ENCODE measurements around the gene TMEM271. TPM values are rescaled to one million over a fixed set of nuclear protein-coding genes. Genes with fewer than 3 reads are reported as not detected.
"Not testable (repeated sequence)": the region's sequence is repeated elsewhere in the genome, so short reads cannot be mapped to it uniquely, and the experiment has no call there.

TMEM271 gene
- total RNA-seq, 4 donors from 2014 or later: not detected

DNA sequence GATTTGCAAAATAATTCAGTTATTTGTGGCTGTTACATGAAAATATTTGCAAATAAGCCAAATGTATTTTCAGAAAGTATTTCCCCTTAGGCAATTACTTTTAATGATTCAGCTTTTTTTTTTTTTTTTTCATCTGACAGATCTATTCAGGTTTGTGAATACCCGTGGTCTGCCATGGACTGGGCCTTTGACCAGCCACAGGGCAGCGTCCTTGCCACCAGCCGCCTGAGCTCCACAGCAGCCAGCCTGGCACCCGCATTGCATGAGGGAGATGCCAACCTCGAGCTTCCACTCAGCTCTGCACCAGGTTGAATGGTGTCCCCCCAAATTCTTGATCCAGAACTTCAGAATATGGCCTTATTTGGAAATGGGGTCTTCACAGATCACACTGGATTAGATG, 14.7 kb downstream of the TMEM271 start:
- Histone ChIP-seq H3K27ac (no peak overlapping the region), H3K36me3 (no peaks in the 10 kb centered on the region), H3K27me3 (no peaks in the 10 kb centered on the region), H3K9me3 (no peaks in the 10 kb centered on the region), H3K4me3 (no peak overlapping the region), H3K4me1 (no peaks in the 10 kb centered on the region)
- in situ Hi-C loops (cut with MboI; ENCODE audit: low pct_ligation_motif_present in 1 of 4, low pct_unique_long_range_greater_than_20kb in 1 of 4, low sequenced_read_pairs in 3 of 4): no loop called here
- intact Hi-C loops (cut with DNase I; ENCODE audit: low total_unique reads): no loop called here
- 82% methylated on average over 5 of the region's 5 CpGs; no CpG with 5 or more reads in 1 of the 2 donors for WGBS, 2 donors (ENCODE audit: low coverage in 1 of 2)
- no peak for DNase-seq
- TF ChIP-seq EP300 (IDR thresholded peaks at IDR 0.05; ENCODE audit: low read depth): no peak
- TF ChIP-seq, protein P1, sequence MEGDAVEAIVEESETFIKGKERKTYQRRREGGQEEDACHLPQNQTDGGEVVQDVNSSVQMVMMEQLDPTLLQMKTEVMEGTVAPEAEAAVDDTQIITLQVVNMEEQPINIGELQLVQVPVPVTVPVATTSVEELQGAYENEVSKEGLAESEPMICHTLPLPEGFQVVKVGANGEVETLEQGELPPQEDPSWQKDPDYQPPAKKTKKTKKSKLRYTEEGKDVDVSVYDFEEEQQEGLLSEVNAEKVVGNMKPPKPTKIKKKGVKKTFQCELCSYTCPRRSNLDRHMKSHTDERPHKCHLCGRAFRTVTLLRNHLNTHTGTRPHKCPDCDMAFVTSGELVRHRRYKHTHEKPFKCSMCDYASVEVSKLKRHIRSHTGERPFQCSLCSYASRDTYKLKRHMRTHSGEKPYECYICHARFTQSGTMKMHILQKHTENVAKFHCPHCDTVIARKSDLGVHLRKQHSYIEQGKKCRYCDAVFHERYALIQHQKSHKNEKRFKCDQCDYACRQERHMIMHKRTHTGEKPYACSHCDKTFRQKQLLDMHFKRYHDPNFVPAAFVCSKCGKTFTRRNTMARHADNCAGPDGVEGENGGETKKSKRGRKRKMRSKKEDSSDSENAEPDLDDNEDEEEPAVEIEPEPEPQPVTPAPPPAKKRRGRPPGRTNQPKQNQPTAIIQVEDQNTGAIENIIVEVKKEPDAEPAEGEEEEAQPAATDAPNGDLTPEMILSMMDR (IDR thresholded peaks at IDR 0.05): no peak
- no peak for TF ChIP-seq POLR2A (IDR thresholded peaks at IDR 0.05)
- TF ChIP-seq POLR2AphosphoS5 (IDR thresholded peaks at IDR 0.05): no peak

GRCh38 chr4:560731-561291, 15.3 kb downstream of the TMEM271 start:
- WGBS, 2 donors (ENCODE audit: low coverage in 1 of 2): 45 to 53% methylated on average over 2 to 12 of the region's 12 CpGs
- no peaks in the 10 kb centered on the region for H3K36me3 ChIP-seq
- in situ Hi-C loops (cut with MboI; ENCODE audit: low pct_ligation_motif_present in 1 of 4, low pct_unique_long_range_greater_than_20kb in 1 of 4, low sequenced_read_pairs in 3 of 4) (no loop called here), intact Hi-C loops (cut with DNase I; ENCODE audit: low total_unique reads) (no loop called here)
- H3K27me3 ChIP-seq: no peaks in the 10 kb centered on the region
- DNase-seq: no peak
- TF ChIP-seq POLR2AphosphoS5 (IDR thresholded peaks at IDR 0.05) (no peak), POLR2A (IDR thresholded peaks at IDR 0.05) (no peak), EP300 (IDR thresholded peaks at IDR 0.05; ENCODE audit: low read depth) (no peak)
- TF ChIP-seq, protein P1 (IDR thresholded peaks at IDR 0.05): no peak
- H3K27ac ChIP-seq: no peak overlapping the region
- no peaks in the 10 kb centered on the region for H3K9me3 ChIP-seq
- no peaks in the 10 kb centered on the region for H3K4me1 ChIP-seq
- no peak overlapping the region for H3K4me3 ChIP-seq

DNA sequence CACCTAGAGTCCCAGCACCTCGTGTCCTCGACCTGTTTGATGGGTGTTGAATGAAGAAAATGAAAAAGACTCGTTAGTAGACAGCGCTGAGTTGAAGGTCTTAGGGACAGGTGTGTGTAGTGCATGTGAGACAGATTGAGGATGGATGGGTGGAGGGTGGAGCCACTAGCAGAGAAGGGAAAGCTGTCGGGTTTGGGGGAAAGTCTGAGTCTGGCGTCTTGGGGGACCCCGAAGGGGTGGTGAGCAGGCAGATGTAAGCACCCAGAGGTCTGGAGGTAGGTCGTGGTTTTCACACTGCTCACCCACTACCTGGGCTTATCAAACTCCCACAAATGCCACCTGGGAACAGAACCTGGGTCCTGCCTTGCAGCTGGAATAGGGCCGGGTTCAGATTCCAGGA, 16.0 kb downstream of the TMEM271 start:
- WGBS, 2 donors (ENCODE audit: low coverage in 1 of 2): 70 to 100% methylated on average over 1 to 9 of the region's 9 CpGs

GRCh38 chr4:555566-556275, 20.4 kb downstream of the TMEM271 start:
- 86% methylated on average over 14 of the region's 14 CpGs; no CpG with 5 or more reads in 1 of the 2 donors for WGBS, 2 donors (ENCODE audit: low coverage in 1 of 2)
- Histone ChIP-seq H3K27ac (no peak overlapping the region), H3K4me1 (no peaks in the 10 kb centered on the region), H3K4me3 (no peak overlapping the region), H3K27me3 (peaks cover 4% of the 10 kb centered on the region), H3K9me3 (no peaks in the 10 kb centered on the region), H3K36me3 (no peaks in the 10 kb centered on the region)
- intact Hi-C loops (cut with DNase I; ENCODE audit: low total_unique reads) (no loop called here), in situ Hi-C loops (cut with MboI; ENCODE audit: low pct_ligation_motif_present in 1 of 4, low pct_unique_long_range_greater_than_20kb in 1 of 4, low sequenced_read_pairs in 3 of 4) (no loop called here)
- TF ChIP-seq POLR2A (IDR thresholded peaks at IDR 0.05) (no peak), POLR2AphosphoS5 (IDR thresholded peaks at IDR 0.05) (no peak), EP300 (IDR thresholded peaks at IDR 0.05; ENCODE audit: low read depth) (no peak)
- TF ChIP-seq, protein P1 (IDR thresholded peaks at IDR 0.05): no peak
- no peak for DNase-seq

More for the DNA sequence above, 16.0 kb downstream of the TMEM271 start:
- no peak for DNase-seq
- no peaks in the 10 kb centered on the region for H3K9me3 ChIP-seq
- no peak overlapping the region for H3K27ac ChIP-seq
- H3K4me3 ChIP-seq: no peak overlapping the region
- in situ Hi-C loops (cut with MboI; ENCODE audit: low pct_ligation_motif_present in 1 of 4, low pct_unique_long_range_greater_than_20kb in 1 of 4, low sequenced_read_pairs in 3 of 4) (no loop called here), intact Hi-C loops (cut with DNase I; ENCODE audit: low total_unique reads) (no loop called here)
- no peaks in the 10 kb centered on the region for H3K36me3 ChIP-seq
- H3K4me1 ChIP-seq: no peaks in the 10 kb centered on the region
- H3K27me3 ChIP-seq: no peaks in the 10 kb centered on the region
- TF ChIP-seq EP300 (IDR thresholded peaks at IDR 0.05; ENCODE audit: low read depth) (no peak), POLR2A (IDR thresholded peaks at IDR 0.05) (no peak), POLR2AphosphoS5 (IDR thresholded peaks at IDR 0.05) (no peak)
- TF ChIP-seq, protein P1 (IDR thresholded peaks at IDR 0.05): no peak

GRCh38 chr4:554793-555320, 21.2 kb downstream of the TMEM271 start:
- H3K4me1 ChIP-seq; H3K4me3 ChIP-seq; in situ Hi-C loops (cut with MboI; ENCODE audit: low pct_ligation_motif_present in 1 of 4, low pct_unique_long_range_greater_than_20kb in 1 of 4, low sequenced_read_pairs in 3 of 4); DNase-seq; H3K27me3 ChIP-seq; H3K9me3 ChIP-seq; intact Hi-C loops (cut with DNase I; ENCODE audit: low total_unique reads); H3K36me3 ChIP-seq; H3K27ac ChIP-seq: not testable (repeated sequence)
- 62% methylated on average over 3 of the region's 3 CpGs; no CpG with 5 or more reads in 1 of the 2 donors for whole genome bisulfite sequencing, 2 donors (ENCODE audit: low coverage in 1 of 2)

Data from transverse colon (tissue), 4 donors.